BE2C (cell line): ENCODE measurements around the gene CD93.

Experiments used
- DNase-seq: peaks from one replicate; pipeline ENCODE4 v3.0.0-alpha.2; 2020
- H3K27me3 ChIP-seq: fragments of 250-450 bp; sonication (Bioruptor Pico); 2 replicates; pipeline ENCODE4 v1.5.1; 2020; ENCODE audit warnings: mild to moderate bottlenecking
- H3K36me3 ChIP-seq: fragments of 250-450 bp; sonication (Bioruptor Pico); 2 replicates; pipeline ENCODE4 v1.5.1; 2020; ENCODE audit warnings: mild to moderate bottlenecking
- H3K4me1 ChIP-seq: fragments of 250-450 bp; sonication (Bioruptor Pico); 2 replicates; pipeline ENCODE4 v1.5.1; 2020
- H3K4me3 ChIP-seq: 2 replicates; pipeline ENCODE4 v1.5.1; 2011; ENCODE audit warnings: low read depth, low read length
- H3K9me3 ChIP-seq: fragments of 250-450 bp; sonication (Bioruptor Pico); 2 replicates; pipeline ENCODE4 v1.5.1; 2020
- TF ChIP-seq, protein P1 (sequence below): IDR thresholded peaks from 2 replicates; pipeline ENCODE4 v1.5.1; 2012; ENCODE audit warnings: mild to moderate bottlenecking, low read depth, low read length

CD93 gene

DNA sequence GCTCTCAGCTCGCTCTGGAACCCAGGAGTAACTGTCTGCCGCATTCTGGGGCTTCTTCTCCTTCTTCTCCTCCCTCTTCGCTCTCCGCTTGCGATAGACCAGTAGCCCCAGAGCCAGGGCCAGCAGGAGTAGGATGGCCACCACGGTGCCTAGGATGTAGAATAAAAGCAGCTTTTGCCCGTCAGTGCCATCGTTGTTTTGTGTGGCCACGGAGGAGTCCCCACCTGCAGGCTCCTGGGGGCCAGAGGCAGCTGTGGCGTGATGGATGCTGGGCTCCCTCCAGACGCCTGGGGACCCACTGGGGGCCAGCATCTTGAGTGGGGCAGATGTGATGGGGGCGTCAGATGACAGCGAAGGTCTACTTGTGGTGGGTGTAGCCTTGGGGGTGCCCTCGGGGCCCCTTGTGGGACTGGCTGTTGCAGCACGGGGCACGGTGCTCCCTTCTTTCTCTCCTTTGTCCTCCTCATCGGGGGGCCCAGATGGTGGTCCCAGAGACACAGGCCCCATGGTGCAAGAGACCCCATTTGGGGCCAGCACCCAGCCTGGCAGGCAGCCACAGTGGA, 1.8 kb downstream of the CD93 start:
- H3K36me3 ChIP-seq = no peaks in the 10 kb centered on the region
- DNase-seq = no peak
- no peaks in the 10 kb centered on the region for H3K4me1 ChIP-seq
- H3K9me3 ChIP-seq = no peaks in the 10 kb centered on the region
- H3K4me3 ChIP-seq = no peak overlapping the region
- TF ChIP-seq, protein P1, sequence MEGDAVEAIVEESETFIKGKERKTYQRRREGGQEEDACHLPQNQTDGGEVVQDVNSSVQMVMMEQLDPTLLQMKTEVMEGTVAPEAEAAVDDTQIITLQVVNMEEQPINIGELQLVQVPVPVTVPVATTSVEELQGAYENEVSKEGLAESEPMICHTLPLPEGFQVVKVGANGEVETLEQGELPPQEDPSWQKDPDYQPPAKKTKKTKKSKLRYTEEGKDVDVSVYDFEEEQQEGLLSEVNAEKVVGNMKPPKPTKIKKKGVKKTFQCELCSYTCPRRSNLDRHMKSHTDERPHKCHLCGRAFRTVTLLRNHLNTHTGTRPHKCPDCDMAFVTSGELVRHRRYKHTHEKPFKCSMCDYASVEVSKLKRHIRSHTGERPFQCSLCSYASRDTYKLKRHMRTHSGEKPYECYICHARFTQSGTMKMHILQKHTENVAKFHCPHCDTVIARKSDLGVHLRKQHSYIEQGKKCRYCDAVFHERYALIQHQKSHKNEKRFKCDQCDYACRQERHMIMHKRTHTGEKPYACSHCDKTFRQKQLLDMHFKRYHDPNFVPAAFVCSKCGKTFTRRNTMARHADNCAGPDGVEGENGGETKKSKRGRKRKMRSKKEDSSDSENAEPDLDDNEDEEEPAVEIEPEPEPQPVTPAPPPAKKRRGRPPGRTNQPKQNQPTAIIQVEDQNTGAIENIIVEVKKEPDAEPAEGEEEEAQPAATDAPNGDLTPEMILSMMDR = no peak
- no peaks in the 10 kb centered on the region for H3K27me3 ChIP-seq

GRCh38 chr20:23083553-23084220, 2.4 kb downstream of the CD93 start:
- Histone ChIP-seq H3K4me3 (no peak overlapping the region), H3K4me1 (no peaks in the 10 kb centered on the region), H3K36me3 (no peaks in the 10 kb centered on the region), H3K27me3 (no peaks in the 10 kb centered on the region), H3K9me3 (no peaks in the 10 kb centered on the region)
- TF ChIP-seq, protein P1 = no peak
- DNase-seq = no peak

DNA sequence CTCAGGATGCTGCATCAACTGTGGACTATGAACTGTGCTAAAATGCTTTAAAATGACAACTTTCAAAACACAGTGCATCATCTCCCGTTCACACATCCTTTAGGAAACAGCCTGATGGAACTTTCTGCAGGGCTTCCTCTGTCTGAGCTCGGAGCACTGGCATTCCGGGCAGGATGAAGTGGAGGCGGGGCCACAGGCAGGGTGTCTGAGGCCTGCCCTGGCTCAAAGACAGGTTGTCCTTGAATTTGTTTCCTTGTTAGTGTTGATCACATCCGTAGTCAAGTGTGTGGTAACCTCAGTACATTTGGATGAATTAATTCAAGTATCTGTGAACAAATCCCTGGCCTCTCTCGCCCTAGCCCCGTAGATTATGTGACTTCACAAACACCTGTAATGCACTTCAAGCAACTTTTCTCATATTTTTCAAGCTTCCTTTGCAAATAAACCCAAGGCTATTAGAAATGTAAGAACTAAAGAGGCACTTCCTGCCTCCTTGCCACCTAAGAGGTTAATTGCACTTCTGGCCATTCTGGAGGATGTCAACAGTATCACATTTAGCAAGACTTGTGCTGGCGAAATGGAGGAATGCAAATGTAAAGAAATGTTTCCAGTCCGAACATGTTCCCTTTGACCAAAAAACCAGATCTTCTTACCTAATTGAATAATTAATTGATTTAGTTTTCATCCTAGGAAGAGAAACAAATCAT, 3.1 kb downstream of the CD93 start:
- TF ChIP-seq, protein P1 = no peak
- Histone ChIP-seq H3K36me3 (no peaks in the 10 kb centered on the region), H3K9me3 (no peaks in the 10 kb centered on the region), H3K4me1 (no peaks in the 10 kb centered on the region), H3K4me3 (no peak overlapping the region), H3K27me3 (no peaks in the 10 kb centered on the region)
- DNase-seq = no peak

GRCh38 chr20:23081263-23081819, 4.8 kb downstream of the CD93 start:
- H3K27me3 ChIP-seq = no peaks in the 10 kb centered on the region
- no peaks in the 10 kb centered on the region for H3K4me1 ChIP-seq
- DNase-seq = no peak
- TF ChIP-seq, protein P1 = no peak
- no peaks in the 10 kb centered on the region for H3K9me3 ChIP-seq
- no peaks in the 10 kb centered on the region for H3K36me3 ChIP-seq
- no peak overlapping the region for H3K4me3 ChIP-seq

DNA sequence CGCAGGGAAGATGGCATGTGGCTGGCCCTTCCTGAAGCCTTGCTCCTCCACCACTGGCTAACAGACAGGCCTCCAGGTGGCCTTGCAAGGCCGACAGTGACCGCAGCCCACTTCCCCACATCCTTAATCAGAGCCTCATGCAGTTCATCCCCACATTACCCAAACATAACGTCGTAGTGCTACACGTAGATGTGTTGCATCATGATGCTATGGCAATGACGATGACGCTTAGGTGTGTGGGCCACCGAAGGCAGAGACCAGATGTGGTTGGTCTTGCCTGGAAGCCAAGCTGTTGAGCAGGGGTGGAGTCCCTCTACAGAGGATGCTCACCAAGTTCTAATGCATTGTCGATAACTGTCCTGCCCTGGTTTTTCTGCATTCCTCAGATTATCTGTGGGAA, 5.6 kb downstream of the CD93 start:
- DNase-seq = no peak
- no peak overlapping the region for H3K4me3 ChIP-seq
- no peaks in the 10 kb centered on the region for H3K9me3 ChIP-seq
- H3K27me3 ChIP-seq = no peaks in the 10 kb centered on the region
- H3K4me1 ChIP-seq = no peaks in the 10 kb centered on the region
- TF ChIP-seq, protein P1 = no peak
- no peaks in the 10 kb centered on the region for H3K36me3 ChIP-seq

DNA sequence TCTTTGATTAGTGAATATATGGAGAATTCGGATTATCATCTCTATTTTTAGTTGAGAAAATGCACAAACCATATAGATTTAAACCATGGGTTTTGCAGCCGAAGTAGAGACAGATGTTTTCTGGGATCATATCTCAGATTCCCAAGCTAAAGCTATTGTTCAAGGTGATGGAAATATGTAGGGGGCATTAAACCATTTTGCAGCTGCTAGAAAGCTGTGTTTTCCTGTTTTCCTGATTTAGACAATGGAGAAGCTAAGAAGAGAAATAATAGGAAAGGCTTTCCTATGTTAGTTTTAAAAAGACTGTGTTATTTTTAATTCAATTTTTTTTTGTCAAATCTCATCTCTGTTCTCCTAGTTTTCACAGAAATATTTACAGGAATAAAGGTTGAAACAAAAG, 6.2 kb downstream of the CD93 start:
- H3K4me3 ChIP-seq = no peak overlapping the region
- H3K36me3 ChIP-seq = no peaks in the 10 kb centered on the region
- TF ChIP-seq, protein P1 = no peak
- no peaks in the 10 kb centered on the region for H3K27me3 ChIP-seq
- H3K4me1 ChIP-seq = no peaks in the 10 kb centered on the region
- no peaks in the 10 kb centered on the region for H3K9me3 ChIP-seq
- DNase-seq = no peak
